MM.1S (cell line): ENCODE results near the gene ANKRD52.

Experiments used
- DNase-seq: peaks from one replicate; pipeline ENCODE4 v3.0.0-alpha.2; 2015
- H2AFZ ChIP-seq: fragments of 300-600 bp; sonication (generic); 2 replicates; pipeline ENCODE4 v1.6.0; 2016; ENCODE audit warnings: antibody characterized with exemption, low read length
- H3F3A ChIP-seq: fragments of 300-600 bp; sonication (generic); 2 replicates; pipeline ENCODE4 v1.6.1; 2016; ENCODE audit warnings: mild to moderate bottlenecking, antibody characterized with exemption, low read length, moderate library complexity, mixed read lengths; ENCODE audit not compliant: insufficient read depth
- H3K27ac ChIP-seq: fragments of 300-600 bp; sonication (generic); 2 replicates; pipeline ENCODE4 v1.5.1; 2016; ENCODE audit warnings: mild to moderate bottlenecking, low read length
- H3K27me3 ChIP-seq: fragments of 300-600 bp; sonication (generic); replicated peaks from 2 replicates; pipeline ENCODE4 v1.6.0; 2016; ENCODE audit warnings: low read length; ENCODE audit not compliant: insufficient read depth
- H3K36me3 ChIP-seq: fragments of 300-600 bp; sonication (generic); replicated peaks from 2 replicates; pipeline ENCODE4 v1.6.1; 2016; ENCODE audit warnings: mild to moderate bottlenecking, low read length, mixed read lengths; ENCODE audit not compliant: insufficient read depth
- H3K4me1 ChIP-seq: fragments of 300-600 bp; sonication (generic); 2 replicates; pipeline ENCODE4 v1.6.1; 2016; ENCODE audit warnings: low read length, mixed read lengths
- H3K4me2 ChIP-seq: fragments of 300-600 bp; sonication (generic); 2 replicates; pipeline ENCODE4 v1.6.0; 2016; ENCODE audit warnings: low read depth, low read length
- H3K4me3 ChIP-seq: fragments of 300-600 bp; sonication (generic); 2 replicates; pipeline ENCODE4 v1.5.1; 2016; ENCODE audit warnings: low read length, mixed read lengths
- H3K79me2 ChIP-seq: fragments of 300-600 bp; sonication (generic); 2 replicates; pipeline ENCODE4 v1.6.1; 2016; ENCODE audit warnings: mixed run types, low read length, mixed read lengths
- H3K9ac ChIP-seq: fragments of 300-600 bp; sonication (generic); 2 replicates; pipeline ENCODE4 v1.6.1; 2016; ENCODE audit warnings: low read length, mixed read lengths
- H3K9me2 ChIP-seq: fragments of 300-600 bp; sonication (generic); replicated peaks from 2 replicates; pipeline ENCODE4 v1.6.1; 2016; ENCODE audit warnings: mild to moderate bottlenecking, low read length, mixed read lengths; ENCODE audit not compliant: insufficient read depth
- H3K9me3 ChIP-seq: fragments of 300-600 bp; sonication (generic); replicated peaks from 2 replicates; pipeline ENCODE4 v1.6.1; 2016; ENCODE audit warnings: mild to moderate bottlenecking, low read length, mixed read lengths; ENCODE audit not compliant: insufficient read depth
- H4K20me1 ChIP-seq: fragments of 300-600 bp; sonication (generic); 2 replicates; pipeline ENCODE4 v1.6.1; 2016; ENCODE audit warnings: mild to moderate bottlenecking, low read length, moderate library complexity, mixed read lengths; ENCODE audit not compliant: insufficient read depth
- EZH2 ChIP-seq: fragments of 300-600 bp; sonication (generic); optimal IDR thresholded peaks from 2 replicates; pipeline ENCODE3; 2017; ENCODE audit warnings: low read depth, mild to moderate bottlenecking, antibody characterized with exemption, low read length, mixed read lengths
- EZH2phosphoT487 ChIP-seq: fragments of 300-600 bp; sonication (generic); IDR thresholded peaks from 2 replicates; pipeline ENCODE4 v1.6.1; 2018; ENCODE audit warnings: antibody characterized with exemption, low read length
- TF ChIP-seq, protein P1 (sequence below): fragments of 300-600 bp; sonication (generic); IDR thresholded peaks from 2 replicates; pipeline ENCODE4 v1.5.1; 2016; ENCODE audit warnings: antibody characterized with exemption, low read length, mixed read lengths

ANKRD52 gene

DNA sequence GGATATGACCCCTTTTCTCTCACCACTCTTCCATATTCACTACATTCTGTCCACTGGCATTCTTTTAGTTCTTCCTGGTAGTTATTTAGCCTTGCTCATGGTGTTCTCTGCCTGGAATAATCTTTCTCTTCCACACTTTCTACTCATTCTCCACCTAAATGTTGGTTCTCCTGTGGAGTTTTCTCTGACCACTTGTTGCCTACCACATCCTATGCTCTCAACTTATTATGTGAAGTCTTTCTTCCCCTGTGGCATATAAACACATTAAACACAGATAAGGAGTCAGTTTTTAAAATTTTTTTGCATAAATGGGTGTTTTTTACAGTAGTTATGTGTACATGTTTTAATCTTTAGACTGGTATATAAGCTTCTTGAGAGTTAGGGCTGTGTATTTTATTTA, 65.6 kb downstream of the ANKRD52 start:
- H2AFZ ChIP-seq, result no peak overlapping the region
- H3K36me3 ChIP-seq, result no peaks in the 10 kb centered on the region
- no peak overlapping the region for H3K27ac ChIP-seq
- no peak overlapping the region for H3K9ac ChIP-seq
- H3K9me2 ChIP-seq, result no peaks in the 10 kb centered on the region
- no peak overlapping the region for H3K4me2 ChIP-seq
- no peak overlapping the region for H3K4me3 ChIP-seq
- TF ChIP-seq EZH2phosphoT487 (no peak), EZH2 (no peak)
- TF ChIP-seq, protein P1, sequence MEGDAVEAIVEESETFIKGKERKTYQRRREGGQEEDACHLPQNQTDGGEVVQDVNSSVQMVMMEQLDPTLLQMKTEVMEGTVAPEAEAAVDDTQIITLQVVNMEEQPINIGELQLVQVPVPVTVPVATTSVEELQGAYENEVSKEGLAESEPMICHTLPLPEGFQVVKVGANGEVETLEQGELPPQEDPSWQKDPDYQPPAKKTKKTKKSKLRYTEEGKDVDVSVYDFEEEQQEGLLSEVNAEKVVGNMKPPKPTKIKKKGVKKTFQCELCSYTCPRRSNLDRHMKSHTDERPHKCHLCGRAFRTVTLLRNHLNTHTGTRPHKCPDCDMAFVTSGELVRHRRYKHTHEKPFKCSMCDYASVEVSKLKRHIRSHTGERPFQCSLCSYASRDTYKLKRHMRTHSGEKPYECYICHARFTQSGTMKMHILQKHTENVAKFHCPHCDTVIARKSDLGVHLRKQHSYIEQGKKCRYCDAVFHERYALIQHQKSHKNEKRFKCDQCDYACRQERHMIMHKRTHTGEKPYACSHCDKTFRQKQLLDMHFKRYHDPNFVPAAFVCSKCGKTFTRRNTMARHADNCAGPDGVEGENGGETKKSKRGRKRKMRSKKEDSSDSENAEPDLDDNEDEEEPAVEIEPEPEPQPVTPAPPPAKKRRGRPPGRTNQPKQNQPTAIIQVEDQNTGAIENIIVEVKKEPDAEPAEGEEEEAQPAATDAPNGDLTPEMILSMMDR, result no peak
- H4K20me1 ChIP-seq, result no peaks in the 10 kb centered on the region
- H3K4me1 ChIP-seq, result peaks cover 18% of the 10 kb centered on the region
- H3K9me3 ChIP-seq, result no peaks in the 10 kb centered on the region
- H3K79me2 ChIP-seq, result peaks cover 14% of the 10 kb centered on the region
- no peak for DNase-seq
- H3F3A ChIP-seq, result peaks cover 14% of the 10 kb centered on the region
- H3K27me3 ChIP-seq, result no peaks in the 10 kb centered on the region

DNA sequence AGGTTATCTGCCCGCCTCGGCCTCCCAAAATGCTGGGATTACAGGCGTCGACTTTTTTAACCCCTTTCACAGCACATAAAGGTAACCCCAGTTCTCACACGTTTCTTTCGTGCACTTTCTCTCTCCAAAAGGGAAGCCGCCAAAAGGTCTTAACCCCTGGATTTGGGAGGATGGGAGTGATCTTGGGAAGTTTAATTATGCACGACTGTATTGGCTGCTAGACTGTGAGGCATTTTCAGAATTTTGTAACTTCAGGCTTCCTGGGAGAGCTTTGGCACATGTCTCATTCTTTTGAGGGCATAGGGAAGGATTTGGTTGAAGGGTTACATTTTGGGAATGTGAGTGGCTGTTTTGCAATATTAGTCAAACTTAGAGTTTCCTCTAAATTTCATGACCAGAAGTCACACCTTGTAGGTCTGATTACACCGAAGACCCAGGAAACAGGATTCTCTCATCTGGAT, 67.5 kb downstream of the ANKRD52 start:
- Histone ChIP-seq H3K79me2 (peaks cover 29% of the 10 kb centered on the region), H3K4me3 (peak overlapping the region; percentile 92), H3K4me2 (peak overlapping the region; percentile 96; the same call in 1 of the 2 replicates), H2AFZ (peak overlapping the region; percentile 100), H3K4me1 (peaks cover 27% of the 10 kb centered on the region), H3K9ac (peak overlapping the region; percentile 79; the same call in 1 of the 2 replicates), H4K20me1 (no peaks in the 10 kb centered on the region), H3K36me3 (0 out of 2 replicates have a peak, but pooled peaks cover 4% of the 10 kb centered on the region), H3K9me3 (no peaks in the 10 kb centered on the region), H3K27me3 (no peaks in the 10 kb centered on the region), H3F3A (peaks cover 14% of the 10 kb centered on the region), H3K27ac (peak overlapping the region; percentile 77; the same call in 1 of the 2 replicates), H3K9me2 (no peaks in the 10 kb centered on the region)
- no peak for DNase-seq
- TF ChIP-seq EZH2, result no peak
- TF ChIP-seq EZH2phosphoT487, result no peak
- TF ChIP-seq, protein P1, result no peak

- no peaks in the 10 kb centered on the region for H3K9me3 ChIP-seq
- H3K27ac ChIP-seq, result peak overlapping the region; percentile 77
- H3K4me2 ChIP-seq, result peak overlapping the region; percentile 96
- no peaks in the 10 kb centered on the region for H3K27me3 ChIP-seq
- H4K20me1 ChIP-seq, result no peaks in the 10 kb centered on the region
- 0 out of 2 replicates have a peak, but pooled peaks cover 4% of the 10 kb centered on the region for H3K36me3 ChIP-seq
- peak overlapping the region; percentile 100 for H2AFZ ChIP-seq
- H3K9ac ChIP-seq, result peak overlapping the region; percentile 79
- H3F3A ChIP-seq, result peaks cover 14% of the 10 kb centered on the region
- peak; percentile 82 for DNase-seq
- no peaks in the 10 kb centered on the region for H3K9me2 ChIP-seq
- H3K4me3 ChIP-seq, result peak overlapping the region; percentile 92
- H3K79me2 ChIP-seq, result peaks cover 32% of the 10 kb centered on the region
- H3K4me1 ChIP-seq, result peaks cover 27% of the 10 kb centered on the region
- TF ChIP-seq, protein P1, result no peak
- TF ChIP-seq EZH2phosphoT487 (no peak), EZH2 (no peak)
Measured at GRCh38 chr12:56189918-56190694, 68.1 kb downstream of the ANKRD52 start.
